HG03039 (cell line): Measurements from ENCODE around the gene GPS2.

Source experiments
- ATAC-seq: cut with Tn5 transposase; IDR thresholded peaks from one replicate; pipeline ENCODE4 v1.9.1; 2021; ENCODE audit warnings: mild to moderate bottlenecking, moderate library complexity; ENCODE audit not compliant: unreplicated experiment

The GPS2 gene, protein sequence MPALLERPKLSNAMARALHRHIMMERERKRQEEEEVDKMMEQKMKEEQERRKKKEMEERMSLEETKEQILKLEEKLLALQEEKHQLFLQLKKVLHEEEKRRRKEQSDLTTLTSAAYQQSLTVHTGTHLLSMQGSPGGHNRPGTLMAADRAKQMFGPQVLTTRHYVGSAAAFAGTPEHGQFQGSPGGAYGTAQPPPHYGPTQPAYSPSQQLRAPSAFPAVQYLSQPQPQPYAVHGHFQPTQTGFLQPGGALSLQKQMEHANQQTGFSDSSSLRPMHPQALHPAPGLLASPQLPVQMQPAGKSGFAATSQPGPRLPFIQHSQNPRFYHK

GRCh38 chr17:7314719-7315569 lies at the start of gene GPS2:
Gene GPS2 (minus strand): TSS chr17:7315360. CDS start chr17:7315052, 308 bp downstream.
- ATAC-seq, result peak; percentile 68

- no peak for ATAC-seq
Observed at GRCh38 chr17:7363311-7363710, 48.2 kb upstream of the GPS2 start.

DNA sequence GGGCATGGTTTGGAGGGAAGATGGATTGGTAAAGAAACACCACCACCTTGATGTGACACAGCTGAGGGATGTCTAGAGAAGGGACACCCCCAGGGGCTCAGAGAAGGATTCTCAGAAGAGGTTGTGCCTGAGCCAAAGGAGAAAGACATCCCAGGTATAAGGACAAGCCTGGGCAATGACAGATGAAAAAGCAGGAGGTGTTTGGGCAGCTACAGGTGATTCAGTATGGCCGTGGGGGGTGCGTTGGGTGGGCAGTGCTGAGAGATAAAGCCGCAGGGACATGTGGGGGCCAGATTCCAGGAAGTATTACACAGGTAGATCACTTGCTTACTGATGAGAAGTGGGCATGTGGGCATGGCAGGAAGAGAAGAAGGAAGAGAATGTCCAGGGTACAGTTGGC lies 46.7 kb upstream of the GPS2 start:
- no peak for ATAC-seq

GRCh38 chr17:7357381-7357780 lies 42.2 kb upstream of the GPS2 start:
- no peak for ATAC-seq

GRCh38 chr17:7356756-7357155 lies 41.6 kb upstream of the GPS2 start:
- no peak for ATAC-seq

DNA sequence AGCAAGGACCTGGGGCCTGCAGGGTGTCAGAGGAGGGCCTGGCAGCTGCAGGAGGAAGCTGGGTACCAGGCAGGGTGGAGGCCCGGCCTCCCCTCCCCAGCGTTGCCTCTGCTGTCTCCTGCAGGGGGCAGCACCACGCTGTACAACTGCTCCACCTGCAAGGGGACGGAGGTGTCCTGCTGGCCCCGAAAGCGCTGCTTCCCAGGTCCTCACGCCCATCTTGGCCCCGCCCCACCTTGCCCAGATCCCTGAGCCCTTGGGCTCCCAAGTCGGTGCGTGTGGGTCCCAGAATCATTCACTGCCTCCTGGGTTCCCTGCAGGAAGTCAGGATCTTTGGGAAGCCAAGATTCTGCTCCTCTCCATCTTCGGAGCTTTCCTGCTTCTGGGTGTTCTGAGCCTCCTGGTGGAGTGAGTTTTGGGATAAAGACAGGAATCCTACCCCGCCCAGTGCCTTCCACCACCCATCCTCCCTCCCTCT lies 41.0 kb upstream of the GPS2 start:
- no peak for ATAC-seq

DNA sequence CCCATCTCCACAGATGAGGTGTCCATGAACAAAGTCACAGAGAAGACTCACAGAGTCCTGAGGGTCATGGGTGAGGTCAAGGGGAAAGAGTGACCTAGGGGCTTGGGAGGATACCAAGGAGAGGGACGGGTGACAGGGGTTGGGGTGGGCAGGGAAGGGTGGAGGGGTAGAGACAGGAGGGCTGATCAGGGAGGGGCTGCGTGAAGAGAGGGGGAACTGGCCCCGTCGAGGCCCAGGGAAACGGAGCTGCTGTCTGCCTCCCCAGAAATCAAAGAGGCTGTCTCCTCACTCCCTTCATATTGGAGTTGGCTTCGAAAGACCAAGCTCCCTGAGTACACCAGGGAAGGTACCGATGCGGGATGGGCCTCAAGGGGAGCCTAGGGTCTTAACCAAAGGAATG lies 40.4 kb upstream of the GPS2 start:
- ATAC-seq, result no peak

DNA sequence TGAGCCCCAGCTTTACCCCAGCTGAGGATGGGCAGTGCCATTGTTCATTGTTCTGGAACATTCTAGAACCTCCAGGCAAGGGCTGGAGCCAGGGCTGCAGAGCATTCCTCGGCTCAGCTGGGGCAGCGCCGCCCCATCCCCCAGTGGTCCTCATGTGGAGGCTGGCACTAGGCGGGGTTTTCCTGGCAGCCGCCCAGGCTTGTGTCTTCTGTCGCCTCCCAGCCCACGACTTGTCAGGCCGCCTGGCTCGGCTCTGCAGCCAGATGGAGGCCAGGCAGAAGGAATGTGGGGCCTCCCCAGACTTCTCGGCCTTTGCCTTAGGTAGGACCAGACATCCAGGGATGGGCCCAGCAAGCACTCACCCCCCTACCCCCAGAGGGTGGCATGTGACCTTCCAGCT lies 39.9 kb upstream of the GPS2 start, which contains the start of gene TMEM95:
Gene TMEM95 (plus strand): TSS at position 104 of the 400 bp plus-strand sequence. CDS start 49 bp downstream, at position 153.
- ATAC-seq, result no peak

DNA sequence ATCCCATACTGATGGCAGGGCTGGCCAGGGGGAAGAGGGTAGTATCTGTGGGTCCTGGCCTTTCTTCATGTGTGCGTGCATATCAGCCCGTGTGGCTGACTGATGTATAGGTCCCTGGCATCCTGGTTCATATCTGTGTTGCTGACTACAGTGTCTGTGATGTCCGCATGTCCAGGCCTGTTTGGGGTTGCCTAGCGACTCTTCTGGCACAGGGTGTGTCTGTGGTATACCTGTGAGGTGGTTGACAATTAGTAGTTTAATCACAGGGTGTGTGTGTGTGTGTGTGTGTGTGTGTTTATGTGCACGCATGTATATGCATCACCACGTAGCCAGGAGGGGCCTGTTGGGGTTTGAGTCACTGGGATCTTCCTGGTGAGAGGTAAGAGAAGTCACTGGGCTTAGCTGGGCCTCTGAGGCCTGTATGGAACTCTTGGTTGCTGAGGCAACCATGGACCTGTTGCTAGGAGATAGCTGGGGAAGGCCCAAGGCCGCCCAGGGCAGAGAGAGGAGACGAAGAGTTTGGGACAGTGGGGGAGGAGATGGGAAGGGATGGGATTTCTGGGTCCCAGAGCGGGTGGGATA lies 39.2 kb upstream of the GPS2 start:
- no peak for ATAC-seq

DNA sequence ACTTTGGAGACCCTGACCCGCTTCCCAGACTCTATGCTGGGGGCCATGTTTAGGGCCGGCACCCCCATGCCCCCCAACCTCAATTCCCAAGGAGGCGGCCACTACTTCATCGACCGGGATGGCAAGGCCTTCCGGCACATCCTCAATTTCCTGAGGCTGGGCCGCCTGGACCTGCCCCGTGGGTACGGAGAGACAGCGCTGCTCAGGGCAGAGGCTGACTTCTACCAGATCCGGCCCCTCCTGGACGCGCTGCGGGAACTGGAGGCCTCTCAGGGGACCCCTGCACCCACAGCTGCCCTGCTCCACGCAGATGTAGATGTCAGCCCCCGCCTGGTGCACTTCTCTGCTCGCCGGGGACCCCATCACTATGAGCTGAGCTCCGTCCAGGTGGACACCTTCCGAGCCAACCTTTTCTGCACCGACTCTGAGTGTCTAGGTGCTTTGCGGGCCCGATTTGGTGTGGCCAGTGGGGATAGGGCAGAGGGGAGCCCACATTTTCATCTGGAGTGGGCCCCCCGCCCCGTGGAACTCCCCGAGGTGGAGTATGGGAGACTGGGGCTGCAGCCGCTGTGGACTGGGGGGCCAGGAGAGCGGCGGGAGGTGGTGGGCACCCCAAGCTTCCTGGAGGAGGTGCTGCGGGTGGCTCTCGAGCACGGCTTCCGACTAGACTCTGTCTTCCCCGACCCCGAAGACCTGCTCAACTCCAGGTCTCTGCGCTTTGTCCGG lies 37.9 kb upstream of the GPS2 start:
- ATAC-seq, result no peak

DNA sequence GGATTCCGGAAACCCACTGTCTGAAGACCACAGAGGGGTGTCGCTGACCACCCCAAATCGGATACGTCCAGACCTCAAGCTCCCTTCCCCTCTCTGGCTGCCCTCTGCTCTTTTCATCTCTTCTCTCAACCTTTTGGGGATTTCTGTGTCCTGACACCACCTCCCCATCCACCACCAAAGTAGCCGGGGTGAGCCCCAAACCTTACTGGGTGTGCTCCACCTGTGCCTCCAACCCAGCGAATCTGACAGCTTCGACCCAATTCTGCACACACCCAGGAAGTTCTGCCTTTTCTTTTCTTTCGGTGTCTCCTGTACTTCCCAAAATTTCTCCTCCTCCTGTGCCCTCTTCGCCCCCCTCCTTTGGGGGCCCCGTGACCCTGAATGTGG lies 37.3 kb upstream of the GPS2 start:
- ATAC-seq, result no peak

DNA sequence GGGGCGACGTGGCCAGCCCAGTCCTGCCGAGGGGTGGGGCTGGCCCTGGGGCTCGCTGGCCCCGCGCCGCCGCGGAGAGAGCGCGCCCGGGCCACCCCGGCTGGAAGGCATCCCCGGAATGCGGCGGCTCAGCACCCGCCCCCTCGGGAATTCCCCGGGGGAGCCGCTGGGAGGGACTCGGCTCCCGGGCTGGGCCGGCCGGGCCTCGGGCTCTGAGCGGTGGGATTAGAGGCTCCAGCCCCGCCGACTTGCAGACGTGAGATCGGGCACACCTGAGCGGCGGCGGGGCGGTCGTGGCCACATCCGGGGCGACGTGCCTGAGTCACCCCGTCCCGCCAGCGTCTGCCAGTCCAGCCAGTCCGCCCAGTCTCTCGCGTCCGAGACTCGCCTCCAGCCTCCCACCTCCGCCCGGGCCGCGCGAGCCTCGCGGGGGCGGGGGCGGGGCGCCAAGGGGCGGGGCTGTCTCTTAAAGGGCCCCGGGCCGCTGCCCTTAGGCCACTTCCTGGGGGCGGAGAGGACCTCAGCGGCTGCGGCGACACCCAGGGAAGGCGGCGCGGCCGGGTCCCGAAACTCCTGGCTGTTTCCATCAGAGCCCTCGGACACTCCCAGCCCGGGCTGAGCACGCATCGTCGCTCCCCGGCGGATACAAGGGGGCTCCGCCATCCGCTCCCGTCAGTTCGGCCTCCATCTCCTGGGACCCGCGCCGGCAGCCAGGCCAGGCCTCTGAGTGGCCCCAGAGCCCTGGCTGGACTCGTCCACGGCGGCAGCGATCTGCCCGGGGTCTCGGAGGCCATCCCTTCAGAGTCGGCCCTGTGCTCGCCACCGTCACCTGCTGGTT lies 36.7 kb upstream of the GPS2 start, which contains the start of gene KCTD11:
Gene KCTD11 (plus strand): TSS at position 498 of the 838 bp plus-strand sequence.
- peak; percentile 50 for ATAC-seq

DNA sequence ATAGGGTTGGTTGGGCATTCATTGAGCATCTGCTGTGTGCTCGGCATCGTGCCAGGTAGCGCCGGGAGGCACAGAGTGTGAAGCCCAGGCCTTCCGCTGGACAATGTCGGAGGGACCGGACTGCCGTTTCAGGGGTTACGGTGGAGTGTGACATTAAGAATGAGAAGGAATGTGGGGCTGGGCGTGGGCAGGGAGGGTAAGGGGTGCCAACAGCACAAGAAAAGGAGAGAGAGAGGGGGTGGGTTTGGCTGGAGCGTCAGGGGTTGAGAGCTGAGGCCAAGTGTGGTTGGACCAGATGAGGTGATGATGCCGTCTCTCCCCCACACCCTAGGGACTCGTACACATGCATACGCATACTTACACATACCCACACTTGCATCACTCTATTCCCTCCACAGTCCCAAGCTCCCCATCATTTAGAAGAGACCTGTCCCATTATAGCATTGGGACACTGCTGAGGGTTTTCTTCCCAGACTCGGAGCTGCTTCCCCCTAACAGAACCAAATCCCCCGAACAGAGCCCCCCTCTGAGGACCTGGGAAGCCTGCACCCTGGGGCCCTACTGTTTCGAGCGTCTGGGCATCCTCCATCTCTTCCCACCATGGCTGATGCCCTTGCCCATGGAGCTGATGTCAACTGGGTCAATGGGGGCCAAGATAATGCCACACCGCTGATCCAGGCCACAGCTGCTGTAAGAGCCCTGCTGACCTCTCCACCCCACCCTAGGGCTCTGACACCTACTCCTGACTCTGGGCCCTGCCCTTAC lies 33.5 kb upstream of the GPS2 start:
- ATAC-seq, result no peak

DNA sequence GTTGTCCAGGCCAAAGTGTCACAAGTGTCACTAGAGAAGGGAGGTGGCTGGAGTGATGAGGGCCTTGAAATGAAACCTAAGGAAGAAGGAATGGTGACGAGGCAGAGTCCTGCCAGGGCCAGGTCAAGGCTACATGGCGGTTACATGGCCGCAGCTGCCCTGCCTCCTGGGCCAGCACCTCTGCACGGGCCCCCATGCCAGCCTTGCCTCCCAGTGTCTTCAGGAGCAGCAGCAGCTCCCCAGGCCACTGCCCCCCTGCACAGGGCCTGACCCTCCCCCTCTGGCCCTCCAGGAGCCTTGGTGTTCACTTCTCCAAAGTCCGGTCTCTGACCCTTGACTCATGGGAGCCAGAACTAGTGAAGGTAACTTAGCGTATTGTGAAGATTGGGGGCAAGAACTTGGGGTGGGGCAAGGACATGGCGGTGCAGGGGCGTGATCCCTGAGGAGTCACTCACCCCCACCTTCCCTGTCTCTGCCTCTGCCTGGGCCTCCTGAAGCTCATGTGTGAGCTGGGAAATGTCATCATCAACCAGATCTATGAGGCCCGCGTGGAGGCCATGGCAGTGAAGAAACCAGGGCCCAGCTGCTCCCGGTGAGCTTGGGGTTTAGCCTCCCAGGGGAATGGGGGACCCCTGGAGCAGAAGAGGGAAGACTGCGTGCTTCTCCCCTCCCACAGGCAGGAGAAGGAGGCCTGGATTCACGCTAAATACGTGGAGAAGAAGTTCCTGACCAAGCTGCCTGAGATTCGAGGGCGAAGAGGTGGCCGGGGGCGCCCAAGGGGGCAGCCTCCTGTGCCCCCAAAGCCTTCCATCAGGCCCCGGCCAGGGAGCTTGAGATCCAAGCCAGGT lies 32.7 kb upstream of the GPS2 start:
- no peak for ATAC-seq

- ATAC-seq, result no peak
Observed at GRCh38 chr17:7346761-7347614, 31.8 kb upstream of the GPS2 start.

DNA sequence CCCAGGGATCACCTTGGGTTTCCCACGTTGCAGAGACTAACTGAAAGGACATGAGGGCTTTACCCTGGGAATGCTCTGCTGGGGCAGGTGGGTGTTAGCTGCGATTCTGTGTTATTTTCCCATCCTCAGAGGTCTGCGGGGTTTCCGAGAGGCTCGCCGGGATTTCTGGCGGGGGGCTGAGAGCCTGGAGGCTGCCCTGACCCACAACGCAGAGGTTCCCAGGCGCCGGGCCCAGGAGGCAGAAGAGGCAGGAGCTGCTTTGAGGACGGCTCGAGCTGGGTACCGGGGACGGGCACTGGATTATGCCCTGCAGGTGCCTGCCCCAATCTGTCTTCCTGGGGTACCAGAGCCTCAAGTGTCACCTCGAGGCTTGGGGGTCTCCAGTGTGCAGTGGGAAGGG lies 28.1 kb upstream of the GPS2 start:
- no peak for ATAC-seq

- ATAC-seq, result no peak
Observed at GRCh38 chr17:7341842-7342241, 26.7 kb upstream of the GPS2 start.
